Colon (tissue), 2 donors: ENCODE measurements around the gene GPATCH2.
"Not testable (repeated sequence)": the region's sequence is repeated elsewhere in the genome, so short reads cannot be mapped to it uniquely, and the experiment has no call there.

Experiments
- FAIRE-seq: peaks from 2 replicates; lab custom pipeline; 2012; peaks lifted over from hg19 to GRCh38; lab: Jason Lieb, UNC
- donor health status: control.
- donor health status: control.

The GPATCH2 gene

DNA sequence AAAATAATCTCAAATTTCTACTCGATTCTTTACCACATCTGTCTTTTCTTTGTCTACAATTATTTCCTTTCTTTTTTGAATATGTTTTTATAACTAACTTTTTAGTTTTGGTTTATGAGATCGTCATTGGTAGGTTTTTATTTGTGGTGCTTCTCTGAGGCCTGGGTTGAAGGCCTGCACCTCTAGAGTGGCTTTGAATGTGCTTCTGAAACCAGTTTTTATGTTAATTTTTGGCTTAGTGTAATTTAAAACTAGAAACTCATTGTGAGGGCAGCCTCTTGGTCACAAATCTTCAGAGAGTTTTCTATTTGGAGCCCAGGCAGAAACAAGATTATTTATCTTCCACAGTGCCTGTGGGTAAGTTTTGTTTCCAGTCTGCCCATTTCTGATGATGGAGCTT is 187.0 kb downstream of the GPATCH2 start:
- no peak for FAIRE-seq

DNA sequence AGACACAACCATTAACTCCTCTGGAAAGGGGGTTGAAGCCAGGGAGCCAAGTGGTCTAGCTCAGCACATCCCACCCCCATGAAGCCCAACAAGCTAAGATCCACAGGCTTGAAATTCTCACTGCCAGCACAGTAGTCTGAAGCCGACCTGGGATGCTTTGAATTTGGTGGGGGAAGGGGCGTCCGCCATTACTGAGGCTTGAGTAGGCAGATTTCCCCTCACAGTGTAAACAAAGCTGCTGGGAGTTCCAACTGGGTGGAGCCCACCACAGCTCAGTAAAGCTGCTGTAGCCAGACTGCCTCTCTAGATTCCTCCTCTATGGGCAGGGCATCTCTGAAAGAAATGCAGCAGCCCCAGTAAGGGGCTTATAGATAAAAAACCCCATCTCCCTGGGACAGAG is 193.5 kb downstream of the GPATCH2 start:
- FAIRE-seq, result no peak

DNA sequence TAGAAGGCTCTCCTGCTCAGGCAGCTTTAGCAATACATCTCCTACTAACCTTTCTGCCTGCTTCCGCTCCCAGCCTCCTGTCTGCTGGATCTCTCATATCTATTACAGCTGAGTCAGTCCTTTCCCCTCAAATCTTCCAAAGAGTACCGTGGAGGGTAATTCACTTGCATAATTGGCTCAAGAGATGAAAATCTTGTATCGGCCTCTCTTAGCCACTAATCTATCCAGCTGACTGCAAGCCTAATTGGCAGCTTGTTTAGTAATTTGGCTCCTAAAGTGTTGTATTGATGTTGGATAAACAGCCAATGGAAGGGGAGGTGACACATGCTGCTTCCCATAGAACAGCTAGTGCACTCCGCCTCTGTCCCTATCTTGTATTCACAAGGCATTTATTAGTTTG is 195.7 kb downstream of the GPATCH2 start:
- no peak for FAIRE-seq

DNA sequence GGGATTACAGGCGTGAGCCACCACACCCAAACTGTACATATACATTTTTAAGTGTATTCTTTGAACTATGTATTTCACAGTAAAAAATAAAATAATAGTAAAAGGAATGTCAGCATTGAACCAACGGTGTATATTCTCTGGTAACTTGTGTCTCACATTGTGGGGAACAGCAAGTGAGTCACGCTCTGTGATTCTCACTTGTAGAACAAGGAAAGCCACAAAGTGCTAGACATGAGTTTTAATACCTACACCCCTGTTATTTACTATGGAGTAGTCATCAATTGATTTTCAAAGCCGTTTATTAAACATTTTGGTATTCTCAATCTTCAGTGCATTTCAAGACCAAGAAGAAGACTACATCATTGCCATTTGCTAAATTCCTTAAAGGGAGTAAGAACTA is 197.2 kb downstream of the GPATCH2 start:
- FAIRE-seq, result no peak

DNA sequence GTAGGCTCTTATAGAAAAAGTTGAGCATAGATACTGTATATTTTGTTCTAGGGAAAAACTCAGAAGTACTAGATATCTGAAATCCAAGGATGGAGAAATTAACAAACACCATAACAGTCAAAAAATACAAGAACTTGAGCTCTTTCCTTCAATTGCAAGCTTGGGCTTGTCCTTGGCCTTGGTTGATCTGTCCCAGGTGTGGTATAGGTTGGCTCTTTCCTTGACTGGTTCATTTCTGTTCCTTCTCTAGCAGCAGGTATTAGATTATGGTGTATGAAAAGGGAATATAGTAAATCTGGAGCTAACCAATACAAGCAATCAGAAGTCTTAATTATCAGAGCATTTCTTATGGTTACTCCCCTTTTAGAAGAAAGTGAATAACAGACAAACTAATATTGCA is 198.6 kb downstream of the GPATCH2 start:
- no peak for FAIRE-seq

DNA sequence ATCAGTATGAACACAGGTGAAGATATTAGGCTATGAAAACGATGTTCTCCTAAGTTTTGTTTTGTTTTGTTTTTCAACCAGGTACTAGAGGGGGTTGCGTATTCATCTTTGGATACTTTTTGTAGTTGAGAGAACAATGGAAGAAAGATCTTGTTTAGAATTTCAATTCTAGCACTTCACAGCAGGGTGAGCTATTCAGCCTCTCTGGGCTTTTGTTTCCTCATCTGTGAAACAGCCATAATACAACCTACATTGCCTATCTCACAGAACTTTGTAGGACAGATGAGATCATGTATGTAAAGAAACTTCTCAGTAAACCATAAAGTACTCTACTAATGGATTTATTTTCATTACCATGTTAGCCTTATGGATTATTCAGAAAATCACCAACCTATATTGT is 199.5 kb downstream of the GPATCH2 start:
- FAIRE-seq, result no peak

- no peak for FAIRE-seq
Observed at GRCh38 chr1:217425422-217425821, 205.5 kb downstream of the GPATCH2 start.

DNA sequence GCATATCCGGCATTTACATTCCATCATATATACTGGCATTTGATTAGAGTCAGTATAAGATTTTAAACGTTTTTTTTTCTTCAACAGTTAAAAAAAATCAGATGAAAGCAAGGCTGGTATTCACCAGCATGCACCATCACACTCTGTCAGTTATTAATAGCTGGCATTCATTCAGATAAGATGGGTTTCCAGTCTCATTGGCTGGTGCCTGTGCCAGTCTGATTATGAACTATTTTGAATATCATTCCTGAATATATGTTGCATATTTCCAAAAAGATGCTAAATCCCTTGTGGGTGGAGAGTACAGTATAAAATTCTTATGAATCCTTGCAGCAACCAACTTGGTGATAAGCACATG is 211.7 kb downstream of the GPATCH2 start:
- FAIRE-seq, result no peak

DNA sequence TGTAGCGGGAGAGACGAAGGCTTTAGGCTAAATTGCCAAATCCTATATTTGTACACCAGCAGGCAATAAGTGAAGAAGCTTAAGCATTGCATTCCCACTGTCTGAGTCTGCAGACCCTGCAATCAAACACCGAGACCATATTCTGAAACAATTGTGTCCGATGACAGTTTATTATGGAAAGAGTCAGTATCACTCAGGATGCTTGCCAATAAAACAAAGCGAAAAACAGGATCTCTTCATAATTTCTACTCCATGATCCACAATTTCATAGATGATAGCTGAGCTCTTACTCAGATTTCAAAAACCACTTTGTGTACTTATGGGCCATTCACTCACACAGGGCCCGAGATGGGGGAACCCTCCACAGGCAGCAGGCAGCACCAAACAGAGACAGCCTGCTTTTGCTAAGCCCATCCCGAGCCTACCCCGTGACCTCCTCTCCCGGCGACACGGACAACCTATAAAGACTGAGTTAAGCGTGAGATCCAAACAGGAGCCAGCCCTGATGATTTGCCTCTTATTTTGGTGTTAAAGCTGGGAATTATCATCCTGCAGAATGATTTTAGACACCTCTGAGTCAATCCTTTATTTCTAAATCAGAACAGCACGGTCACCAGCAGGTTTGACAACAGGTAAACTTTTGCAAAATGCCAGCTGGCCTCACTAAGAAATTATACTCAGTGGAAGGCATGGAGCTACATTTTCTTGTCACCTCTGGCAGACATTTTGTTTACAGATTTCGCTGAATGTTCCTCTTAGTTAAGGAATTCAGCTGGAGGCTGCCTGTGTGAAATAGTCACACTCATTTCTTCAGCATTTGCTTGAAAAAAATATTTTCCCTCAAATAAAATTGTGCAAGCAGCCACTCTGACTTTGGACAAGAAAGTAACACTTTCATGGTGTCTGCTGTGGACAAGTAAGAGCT is 212.4 kb downstream of the GPATCH2 start:
- FAIRE-seq, result no peak

- no peak for FAIRE-seq
Observed at GRCh38 chr1:217417363-217417762, 213.5 kb downstream of the GPATCH2 start.

DNA sequence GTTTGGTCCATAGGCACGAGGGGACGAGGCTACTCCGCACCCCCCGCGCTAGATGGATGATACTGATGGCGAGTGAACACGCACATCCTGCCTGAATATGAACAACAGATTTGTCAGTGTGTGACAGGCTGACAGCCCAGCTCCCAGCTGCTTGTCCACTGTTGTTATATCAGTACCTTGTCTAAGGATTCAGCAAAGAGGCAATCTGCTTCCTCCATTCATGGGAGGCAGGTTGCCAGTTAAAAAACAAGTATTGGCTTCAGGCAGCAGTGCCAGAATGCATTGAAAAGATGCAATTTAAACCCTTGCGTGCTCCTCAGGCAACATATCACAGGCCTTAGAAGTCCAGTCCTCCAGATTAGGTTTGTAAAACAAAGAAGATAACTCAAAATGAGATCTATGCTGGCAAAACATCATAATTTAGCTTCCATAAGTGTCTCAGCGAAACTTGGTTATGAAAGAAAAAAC is 223.3 kb downstream of the GPATCH2 start:
- FAIRE-seq, result no peak

GRCh38 chr1:217403026-217403720 is 227.7 kb downstream of the GPATCH2 start:
- no peak for FAIRE-seq

- FAIRE-seq, result no peak
Observed at GRCh38 chr1:217402301-217402700, 228.6 kb downstream of the GPATCH2 start.

DNA sequence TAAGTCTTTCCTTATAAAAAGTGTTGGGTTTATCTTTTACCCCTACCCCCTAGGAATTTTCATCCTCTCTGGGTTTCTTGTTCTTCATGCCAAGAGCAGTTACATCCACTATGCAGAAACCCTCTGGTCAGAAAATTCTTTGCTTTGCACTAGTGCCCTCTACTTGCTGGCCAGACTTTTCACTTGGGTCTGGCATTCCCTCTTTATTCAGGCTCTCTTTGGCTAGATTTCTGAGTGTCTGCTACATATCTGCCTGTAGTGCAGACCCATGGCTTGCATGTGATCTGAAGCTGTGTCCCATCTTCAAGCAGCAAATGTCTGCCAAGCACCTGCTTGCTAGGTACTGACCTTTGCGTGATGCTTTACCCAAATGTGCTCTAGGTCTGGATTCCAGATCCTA is 237.0 kb downstream of the GPATCH2 start:
- no peak for FAIRE-seq

GRCh38 chr1:217392441-217392840 is 238.4 kb downstream of the GPATCH2 start:
- FAIRE-seq, result no peak

- FAIRE-seq, result no peak
Observed at GRCh38 chr1:217389895-217390294, 241.0 kb downstream of the GPATCH2 start.

DNA sequence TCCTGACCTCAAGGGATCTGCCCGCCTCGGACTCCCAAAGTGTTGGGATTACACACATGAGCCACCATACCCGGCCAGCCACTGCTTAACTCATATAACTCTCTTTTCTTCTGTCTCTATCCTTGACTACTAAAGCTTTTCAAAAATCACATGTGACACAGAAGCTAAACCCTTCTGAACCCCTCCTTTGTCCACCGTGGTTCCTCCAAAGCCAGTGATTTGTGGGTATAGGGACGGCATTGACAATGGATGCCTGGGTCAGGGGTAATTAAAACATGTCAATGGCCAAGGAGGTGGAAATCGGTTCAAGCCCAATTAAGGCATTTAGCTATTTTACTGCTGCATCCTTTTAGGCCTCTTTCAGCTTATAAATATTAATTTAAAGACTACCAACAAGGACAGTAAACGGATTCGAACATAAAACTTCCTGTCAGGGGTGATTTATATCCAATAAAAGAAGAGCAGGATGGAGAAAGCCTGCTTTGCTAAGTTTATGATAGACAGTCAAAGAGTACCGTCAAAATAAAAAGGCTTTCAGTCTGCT is 242.3 kb downstream of the GPATCH2 start:
- no peak for FAIRE-seq

DNA sequence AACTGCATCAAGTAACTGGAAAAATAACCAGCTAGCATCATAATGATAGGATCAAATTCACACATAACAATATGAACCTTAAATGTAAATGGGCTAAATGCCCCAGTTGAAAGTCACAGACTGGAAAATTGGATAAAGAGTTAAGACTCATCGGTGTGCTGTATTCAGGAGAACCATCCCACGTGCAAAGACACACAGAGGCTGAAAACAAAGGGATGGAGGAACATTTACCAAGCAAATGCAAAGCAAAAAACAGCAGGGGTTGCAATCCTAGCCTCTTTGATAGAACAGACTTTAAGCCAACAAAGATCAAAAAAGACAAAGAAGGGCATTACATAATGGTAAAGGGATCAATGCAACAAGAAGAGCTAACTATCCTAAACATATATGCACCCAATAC is 249.1 kb downstream of the GPATCH2 start:
- FAIRE-seq, result not testable (repeated sequence)

GRCh38 chr1:217379804-217380203 is 251.1 kb downstream of the GPATCH2 start:
- not testable (repeated sequence) for FAIRE-seq

DNA sequence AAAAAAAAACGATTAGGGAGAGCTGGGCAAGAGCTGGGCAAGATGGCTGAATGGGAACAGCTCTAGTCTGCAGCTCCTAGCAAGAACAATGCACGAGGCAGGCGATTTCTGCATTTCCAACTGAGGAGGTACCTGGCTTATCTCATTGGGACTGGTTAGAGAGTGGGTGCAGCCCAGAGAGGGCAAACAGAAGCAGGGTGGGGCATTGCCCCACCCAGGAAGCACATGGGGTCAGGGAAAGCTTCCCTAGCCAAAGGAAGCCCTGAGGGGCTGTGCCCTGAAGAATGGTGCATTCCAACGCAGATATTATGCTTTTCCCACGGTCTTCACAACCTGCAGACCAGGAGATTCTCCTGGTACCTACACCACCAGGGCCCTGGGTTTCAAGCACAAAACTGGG is 251.6 kb downstream of the GPATCH2 start:
- no peak for FAIRE-seq
